ENCODE results near the gene SRMS.

Gene SRMS

DNA sequence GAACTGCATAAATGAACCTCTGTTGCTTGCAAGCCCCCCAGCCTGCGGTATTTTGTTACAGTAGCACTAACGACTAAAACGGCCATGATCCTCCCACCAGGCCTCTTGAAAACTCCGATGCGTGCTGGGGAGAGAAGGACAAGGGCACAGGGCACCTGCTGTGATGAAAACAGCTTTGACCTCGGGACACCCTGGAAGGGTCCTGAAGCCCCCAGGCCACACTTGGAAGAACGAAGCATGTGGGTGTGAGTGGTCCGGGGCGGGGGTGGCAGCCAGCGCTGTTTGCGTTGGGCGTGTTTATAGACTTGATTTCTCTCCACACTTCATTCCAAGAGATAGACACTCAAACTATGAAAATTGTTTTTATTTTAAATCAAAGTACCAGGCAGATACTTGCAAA, 39.7 kb upstream of the SRMS start:
- DNase-seq (ENCODE audit: low spot score) = no peak
- TF ChIP-seq, protein P1, sequence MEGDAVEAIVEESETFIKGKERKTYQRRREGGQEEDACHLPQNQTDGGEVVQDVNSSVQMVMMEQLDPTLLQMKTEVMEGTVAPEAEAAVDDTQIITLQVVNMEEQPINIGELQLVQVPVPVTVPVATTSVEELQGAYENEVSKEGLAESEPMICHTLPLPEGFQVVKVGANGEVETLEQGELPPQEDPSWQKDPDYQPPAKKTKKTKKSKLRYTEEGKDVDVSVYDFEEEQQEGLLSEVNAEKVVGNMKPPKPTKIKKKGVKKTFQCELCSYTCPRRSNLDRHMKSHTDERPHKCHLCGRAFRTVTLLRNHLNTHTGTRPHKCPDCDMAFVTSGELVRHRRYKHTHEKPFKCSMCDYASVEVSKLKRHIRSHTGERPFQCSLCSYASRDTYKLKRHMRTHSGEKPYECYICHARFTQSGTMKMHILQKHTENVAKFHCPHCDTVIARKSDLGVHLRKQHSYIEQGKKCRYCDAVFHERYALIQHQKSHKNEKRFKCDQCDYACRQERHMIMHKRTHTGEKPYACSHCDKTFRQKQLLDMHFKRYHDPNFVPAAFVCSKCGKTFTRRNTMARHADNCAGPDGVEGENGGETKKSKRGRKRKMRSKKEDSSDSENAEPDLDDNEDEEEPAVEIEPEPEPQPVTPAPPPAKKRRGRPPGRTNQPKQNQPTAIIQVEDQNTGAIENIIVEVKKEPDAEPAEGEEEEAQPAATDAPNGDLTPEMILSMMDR (conservative IDR thresholded peaks at IDR 0.05; ENCODE audit: low read depth) = no peak
- POLR2A ChIA-PET (ENCODE audit: low non-redundant PET) = no interaction called here
- no peak overlapping the region for H3K27ac ChIP-seq
- CTCF ChIA-PET = no interaction called here

DNA sequence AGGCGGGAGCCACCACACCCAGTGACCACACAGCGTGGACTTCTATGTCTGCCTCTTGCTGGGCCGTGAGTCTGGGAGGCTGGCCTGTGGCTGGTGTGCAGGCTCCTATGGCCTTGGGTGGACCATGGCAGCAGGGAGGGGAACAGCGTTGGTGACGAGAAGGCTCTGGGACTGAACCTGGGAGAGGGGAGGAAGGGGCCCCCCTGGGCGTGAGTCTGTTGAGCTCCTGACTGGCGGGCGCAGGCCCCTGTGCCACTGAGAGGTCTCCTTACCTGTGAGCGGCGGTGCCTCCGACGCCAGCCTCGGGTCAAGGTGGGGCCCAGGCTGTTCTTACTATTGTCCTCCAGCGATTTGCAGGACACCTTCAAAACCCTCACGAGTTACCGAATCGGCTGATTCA, 39.2 kb upstream of the SRMS start:
- ChIA-PET POLR2A (ENCODE audit: low non-redundant PET) (no interaction called here), CTCF (no interaction called here)
- no peak overlapping the region for H3K27ac ChIP-seq
- TF ChIP-seq, protein P1 (conservative IDR thresholded peaks at IDR 0.05; ENCODE audit: low read depth) = no peak
- no peak for DNase-seq (ENCODE audit: low spot score)

DNA sequence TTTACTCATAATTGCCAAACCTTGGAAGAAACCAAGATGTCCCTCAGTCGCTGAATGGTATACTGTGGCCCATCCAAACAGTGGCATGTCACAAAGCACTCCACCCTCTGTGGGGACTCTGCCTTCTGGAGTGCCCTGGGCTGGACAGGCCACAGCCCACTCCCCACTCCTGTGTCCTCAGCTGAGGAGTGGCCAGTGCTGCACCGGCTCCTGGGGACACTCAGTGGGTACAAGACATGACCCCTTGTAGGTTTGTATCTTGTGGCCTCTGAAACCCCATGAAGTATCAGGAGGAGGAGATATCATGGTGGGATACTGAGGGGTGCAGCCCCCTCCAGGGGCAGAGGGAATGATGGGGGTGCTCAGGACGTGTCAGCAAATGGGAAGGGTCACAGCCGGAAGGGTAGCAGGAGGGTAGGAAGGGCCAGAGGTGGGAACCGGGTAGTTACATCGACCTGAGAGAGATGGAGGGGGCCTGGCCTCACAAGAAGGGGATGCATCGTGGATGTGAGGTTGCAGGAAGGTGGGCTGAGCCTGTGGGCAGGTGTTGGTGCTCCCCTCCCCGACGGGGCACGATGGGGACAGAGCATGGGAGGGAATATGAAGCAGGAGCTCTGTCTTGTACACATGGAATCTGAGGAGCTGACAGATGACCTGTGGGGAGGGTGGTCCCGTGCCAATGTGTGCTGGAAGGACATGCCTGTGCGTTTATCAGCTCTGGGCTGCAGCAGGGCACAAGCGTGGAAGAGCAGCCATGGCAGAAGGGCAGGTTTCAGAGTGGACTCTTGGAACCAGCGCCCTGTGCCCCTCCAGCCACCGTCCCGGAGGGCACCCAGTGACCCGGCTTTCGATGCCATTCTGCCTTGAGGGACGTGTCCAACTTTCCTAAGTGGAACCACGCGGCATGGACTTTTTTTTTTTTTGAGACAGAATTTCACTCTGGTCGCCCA, 38.3 kb upstream of the SRMS start:
- CTCF ChIA-PET = interaction anchor here (0.6 to 0.9 kb wide), 2 partner anchors 24 to 51 kb away, joined by 3 read pairs; no protein-coding TSS in a partner anchor
- TF ChIP-seq, protein P1 (conservative IDR thresholded peaks at IDR 0.05; ENCODE audit: low read depth) = no peak
- H3K27ac ChIP-seq = no peak overlapping the region
- DNase-seq (ENCODE audit: low spot score) = no peak
- POLR2A ChIA-PET (ENCODE audit: low non-redundant PET) = no interaction called here

DNA sequence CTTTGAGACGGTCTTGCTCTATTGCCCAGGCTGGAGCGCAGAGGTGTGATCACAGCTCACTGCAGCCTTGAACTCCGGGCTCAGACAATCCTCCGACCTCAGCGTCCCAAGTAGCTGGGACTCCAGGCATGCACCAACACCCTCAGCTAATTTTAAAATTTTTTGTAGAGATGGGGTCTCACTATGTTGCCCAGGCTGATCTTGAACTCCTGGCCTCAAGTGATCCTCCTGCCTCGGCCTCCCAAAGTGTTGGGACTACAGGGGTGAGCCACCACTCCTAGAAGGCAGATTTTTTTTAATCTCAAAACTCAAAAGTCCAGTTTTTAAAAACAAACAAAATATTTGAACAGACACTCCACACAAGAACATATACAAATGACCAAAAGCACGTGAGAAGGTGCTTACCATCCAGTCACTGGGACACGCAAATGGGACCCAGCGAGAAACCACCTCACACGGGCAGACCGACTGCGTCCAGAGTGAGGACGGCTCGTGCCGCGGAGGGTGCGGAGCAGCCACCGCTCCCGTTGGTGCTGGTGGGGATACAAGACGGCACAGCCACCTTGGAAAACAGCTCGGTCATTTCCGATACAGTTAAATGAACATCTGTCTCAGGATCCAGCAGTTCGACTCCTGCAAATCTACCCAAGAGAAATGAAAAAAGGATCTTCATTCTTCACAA, 35.0 kb upstream of the SRMS start:
- no peak for DNase-seq (ENCODE audit: low spot score)
- POLR2A ChIA-PET (ENCODE audit: low non-redundant PET) = no interaction called here
- CTCF ChIA-PET = interaction anchor here (0.6 to 1.3 kb wide), 6 partner anchors 10 to 538 kb away, joined by 3 to 5 read pairs (median 3); no protein-coding TSS in a partner anchor
- H3K27ac ChIP-seq = no peak overlapping the region
- TF ChIP-seq, protein P1 (conservative IDR thresholded peaks at IDR 0.05; ENCODE audit: low read depth) = no peak

DNA sequence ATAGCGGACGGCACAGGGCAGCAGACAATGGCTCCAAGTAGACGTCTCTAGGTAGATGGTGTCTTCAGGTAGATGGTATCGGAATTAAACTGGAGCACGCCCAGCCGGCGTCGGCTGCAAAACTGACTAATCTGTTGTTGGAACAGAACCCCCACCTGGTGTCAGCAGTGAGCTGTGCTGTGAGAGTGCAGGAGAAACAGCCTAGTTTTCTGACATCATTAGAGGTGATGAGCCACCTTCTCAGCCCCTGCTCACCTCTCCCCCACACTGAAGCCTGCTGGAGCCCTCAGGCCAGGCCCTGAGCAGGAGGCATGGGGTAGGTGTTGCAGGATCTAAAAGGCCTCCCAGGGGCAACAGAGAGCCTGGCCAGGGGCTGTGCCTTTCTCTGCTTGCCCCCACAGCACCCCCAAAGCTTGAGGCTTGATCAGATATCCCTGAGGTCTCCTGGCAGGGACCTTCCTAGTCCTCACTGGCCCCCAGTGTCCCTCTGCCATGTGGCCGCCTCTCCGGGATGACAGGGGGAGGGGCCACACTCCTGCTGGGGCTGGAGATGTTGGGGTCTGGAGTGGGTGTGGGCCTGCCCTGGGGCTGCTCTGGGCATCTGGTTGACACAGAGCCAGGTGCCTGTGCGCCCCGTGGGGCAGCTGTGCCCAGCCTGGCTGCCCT, 33.4 kb upstream of the SRMS start:
- CTCF ChIA-PET = interaction anchor here (0.5 to 1.5 kb wide), 11 partner anchors 9 to 284 kb away, joined by 3 to 7 read pairs (median 4); partner anchors contain the start of genes GMEB2 and PTK6
- no peak overlapping the region for H3K27ac ChIP-seq
- DNase-seq (ENCODE audit: low spot score) = peak; percentile 92
- TF ChIP-seq, protein P1 (conservative IDR thresholded peaks at IDR 0.05; ENCODE audit: low read depth) = peak; percentile 74
- POLR2A ChIA-PET (ENCODE audit: low non-redundant PET) = no interaction called here
